HG03045 (cell line): ENCODE data around the gene ABI2.
"Not testable (repeated sequence)": the region's sequence is repeated elsewhere in the genome, so short reads cannot be mapped to it uniquely, and the experiment has no call there.

ENCODE experiments used
- ATAC-seq: cut with Tn5 transposase; IDR thresholded peaks from one replicate; pipeline ENCODE4 v1.9.1; 2021; ENCODE audit warnings: mild to moderate bottlenecking, moderate library complexity; ENCODE audit not compliant: unreplicated experiment

Gene ABI2

GRCh38 chr2:203352604-203353255 lies 24.5 kb downstream of the ABI2 start:
- no peak for ATAC-seq

GRCh38 chr2:203354966-203355365 lies 26.8 kb downstream of the ABI2 start:
- no peak for ATAC-seq

DNA sequence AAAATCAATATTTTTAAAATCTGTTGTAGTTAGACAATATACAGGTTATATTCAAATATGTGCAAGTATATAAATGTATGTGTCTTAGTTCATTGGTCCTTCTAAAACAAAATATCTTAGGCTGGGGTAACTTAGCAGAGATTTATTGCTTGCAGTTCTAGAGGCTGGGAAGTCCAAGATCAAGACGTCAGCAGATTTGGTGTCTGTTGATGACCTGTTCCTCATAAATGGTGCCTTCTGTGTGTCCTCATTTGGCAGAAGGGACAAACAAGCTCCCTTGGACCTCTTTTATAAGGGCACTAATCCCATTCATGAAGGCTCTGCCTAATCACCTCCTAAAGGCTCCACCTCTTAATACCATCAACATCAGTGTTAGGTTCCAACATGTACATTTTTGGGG lies 31.3 kb downstream of the ABI2 start:
- ATAC-seq = no peak

DNA sequence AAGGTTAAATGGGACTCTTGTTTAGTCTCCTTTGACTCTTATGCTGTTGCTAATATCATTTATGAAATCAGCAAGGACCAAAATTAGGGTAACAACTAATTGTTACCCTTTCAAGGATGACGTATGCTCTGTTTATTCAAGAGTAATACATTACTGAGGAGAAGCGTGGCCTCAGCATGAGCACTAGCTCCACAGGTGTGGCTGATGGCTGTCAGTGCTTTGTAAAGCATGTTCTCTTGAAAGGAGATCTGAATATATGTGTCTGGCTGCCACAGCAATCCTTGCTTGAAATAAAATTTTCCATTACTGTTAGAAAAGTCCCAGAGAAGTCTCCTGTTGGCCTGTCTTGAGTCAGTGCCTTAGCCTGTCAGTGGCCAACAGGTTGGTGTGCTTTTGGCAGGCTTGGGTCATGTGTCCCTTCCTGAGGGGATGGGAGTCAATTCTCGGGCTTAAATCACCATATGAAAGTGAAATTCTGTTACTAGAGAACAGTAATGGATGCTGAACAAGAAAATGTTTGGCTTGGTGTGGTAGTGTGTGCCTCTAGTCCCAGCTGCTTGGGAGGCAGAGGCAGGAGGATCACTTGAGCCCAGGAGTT lies 32.7 kb downstream of the ABI2 start:
- ATAC-seq = no peak

GRCh38 chr2:203361495-203361894 lies 33.3 kb downstream of the ABI2 start:
- ATAC-seq = no peak

DNA sequence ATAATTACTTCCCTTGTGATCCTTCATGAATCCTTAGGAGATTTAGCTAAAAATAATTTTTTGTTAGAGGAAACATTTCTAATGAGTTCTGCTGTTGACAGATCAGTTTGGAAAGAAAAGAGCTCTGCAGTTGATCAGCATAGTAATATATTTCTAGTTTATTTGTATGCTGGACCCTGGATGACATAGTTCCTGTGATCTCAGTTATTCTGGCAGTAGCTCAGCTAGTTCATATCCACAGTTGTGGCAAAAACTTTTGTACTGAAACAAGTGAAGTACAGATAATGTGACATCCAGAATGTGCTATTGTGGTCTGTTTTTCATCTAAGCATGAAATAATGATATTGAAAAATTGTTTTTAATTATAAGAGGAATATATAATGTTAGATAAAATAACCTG lies 33.7 kb downstream of the ABI2 start:
- ATAC-seq = no peak

DNA sequence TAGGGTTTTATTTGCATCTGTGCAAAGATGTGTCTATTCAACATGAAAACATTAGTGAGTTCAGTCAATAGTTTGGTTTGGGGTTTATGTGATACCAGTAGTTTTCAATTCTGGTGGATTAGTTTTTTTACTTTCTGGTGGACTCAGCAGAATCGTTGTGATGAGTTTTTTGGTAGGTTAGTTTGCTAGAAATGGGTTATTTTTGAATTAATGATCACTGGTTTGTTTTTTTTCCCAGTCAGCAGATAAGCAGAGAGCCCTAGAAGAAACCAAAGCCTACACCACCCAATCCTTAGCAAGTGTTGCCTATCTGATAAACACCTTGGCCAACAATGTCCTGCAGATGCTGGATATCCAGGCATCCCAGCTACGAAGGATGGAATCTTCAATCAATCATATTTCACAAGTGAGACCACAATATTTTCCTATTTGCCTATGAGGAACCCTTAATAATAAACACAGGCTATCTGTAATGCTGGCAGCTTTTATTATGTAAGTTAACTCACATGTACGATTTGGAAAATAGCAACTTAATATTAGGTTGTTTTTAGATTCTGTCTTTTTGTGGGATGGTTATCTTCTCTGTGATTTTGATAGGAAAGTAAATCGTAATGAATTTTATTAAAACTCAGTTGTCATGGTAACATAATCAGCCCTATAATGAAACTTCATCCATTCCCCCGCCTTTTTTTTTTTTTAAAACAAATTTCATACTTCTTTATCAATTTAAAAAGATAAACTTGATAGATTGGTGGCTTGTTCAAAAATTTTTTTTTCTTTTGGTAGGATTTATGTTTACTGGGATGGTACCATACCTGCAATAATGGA lies 38.7 kb downstream of the ABI2 start:
- no peak for ATAC-seq

- not testable (repeated sequence) for ATAC-seq
Observed at GRCh38 chr2:203372706-203373105, 44.5 kb downstream of the ABI2 start.

GRCh38 chr2:203376173-203376572 lies 48.0 kb downstream of the ABI2 start:
- no peak for ATAC-seq

GRCh38 chr2:203379156-203379555 lies 51.0 kb downstream of the ABI2 start:
- no peak for ATAC-seq

GRCh38 chr2:203383038-203383437 lies 54.8 kb downstream of the ABI2 start:
- no peak for ATAC-seq

DNA sequence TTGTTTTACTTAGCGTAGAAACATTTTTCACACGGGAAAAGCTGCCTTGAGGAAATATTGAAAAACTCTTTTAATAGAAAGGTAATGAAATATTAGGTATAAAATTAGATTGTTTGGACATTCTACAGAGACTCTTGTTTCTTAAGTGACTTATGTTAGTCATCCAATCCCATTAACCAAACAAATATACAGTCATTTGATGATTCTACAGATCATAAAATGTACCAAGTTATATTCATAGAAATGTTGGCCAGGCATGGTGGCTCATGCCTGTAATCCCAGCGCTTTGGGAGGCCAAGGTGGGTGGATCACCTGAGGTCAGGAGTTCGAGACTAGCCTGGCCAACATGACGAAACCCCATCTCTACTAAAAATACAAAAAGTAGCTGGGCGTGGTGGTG lies 60.0 kb downstream of the ABI2 start:
- not testable (repeated sequence) for ATAC-seq

- ATAC-seq = no peak
Observed at GRCh38 chr2:203394519-203395227, 66.5 kb downstream of the ABI2 start.

DNA sequence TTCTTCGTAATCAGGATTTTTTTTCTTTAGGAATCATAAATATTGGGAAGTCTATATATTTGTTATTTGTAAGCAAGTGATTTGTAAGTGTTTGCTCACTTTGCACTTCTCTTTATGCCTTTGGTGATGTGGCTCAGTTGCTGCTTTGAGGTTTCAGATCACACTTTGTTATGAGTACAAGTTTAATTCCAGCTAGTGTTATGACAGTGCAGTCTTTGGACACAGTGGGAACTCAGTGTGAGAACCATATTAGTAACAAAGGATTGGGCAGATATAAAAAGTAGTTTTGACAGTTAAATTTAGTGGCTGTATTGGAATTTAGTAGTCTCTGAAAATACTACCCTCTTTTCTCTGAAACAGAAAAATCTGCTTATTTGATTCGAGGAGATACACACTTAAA lies 67.7 kb downstream of the ABI2 start:
- ATAC-seq = no peak

- ATAC-seq = no peak
Observed at GRCh38 chr2:203396667-203397066, 68.5 kb downstream of the ABI2 start.

GRCh38 chr2:203399031-203399430 lies 70.8 kb downstream of the ABI2 start:
- no peak for ATAC-seq

- ATAC-seq = no peak
Observed at GRCh38 chr2:203400805-203401585, 72.8 kb downstream of the ABI2 start.

- no peak for ATAC-seq
Observed at GRCh38 chr2:203404996-203405395, 76.8 kb downstream of the ABI2 start.

- no peak for ATAC-seq
Observed at GRCh38 chr2:203407496-203407895, 79.3 kb downstream of the ABI2 start.

DNA sequence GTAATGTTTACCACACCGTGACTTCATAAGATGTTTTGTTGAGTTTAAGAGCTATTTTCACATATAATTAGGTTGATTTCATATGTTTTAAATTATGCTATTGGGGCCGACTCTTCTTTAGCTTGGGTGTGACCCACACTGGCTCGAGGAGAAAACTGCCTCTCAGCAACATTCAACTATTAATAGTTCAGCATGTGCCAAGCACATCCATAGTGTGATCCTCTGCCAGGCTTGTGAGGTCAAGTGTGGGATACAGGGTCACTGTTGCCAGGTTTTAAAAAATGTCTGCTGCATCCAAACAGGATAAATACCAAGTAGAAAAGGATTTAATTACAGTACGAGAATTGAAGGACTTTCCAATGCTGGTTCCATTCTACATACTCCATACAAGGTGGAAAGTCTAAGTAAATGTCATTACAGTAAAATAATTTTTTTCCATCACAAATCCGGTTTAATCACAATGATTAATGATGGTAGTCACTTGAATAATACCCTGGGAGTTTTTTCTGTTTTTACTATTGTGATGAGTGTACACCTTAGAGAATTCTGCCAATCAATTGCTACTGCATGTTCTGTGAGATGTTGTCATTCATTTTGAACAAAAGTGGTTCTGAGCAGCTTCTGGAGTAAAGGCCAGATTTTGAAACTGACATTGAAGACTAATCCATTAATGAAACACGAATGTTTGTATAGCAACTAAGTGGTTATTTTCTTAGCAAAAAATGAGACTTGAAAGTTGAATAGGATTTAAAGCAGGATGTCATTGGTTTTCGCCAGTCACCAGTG lies 84.5 kb downstream of the ABI2 start:
- no peak for ATAC-seq
